Measurements from ENCODE around the gene SLC22A23. TPM values are rescaled to one million over a fixed set of nuclear protein-coding genes. Genes with fewer than 3 reads are reported as not detected.

The SLC22A23 gene
- total RNA-seq, 2 donors from 2014 or later = 85.7 to 89.5 TPM

GRCh38 chr6:3220366-3220765, 236.5 kb downstream of the SLC22A23 start:
- no peak for DNase-seq
- no peak for TF ChIP-seq CTCF (IDR thresholded peaks at IDR 0.05)
- H3K9me3 ChIP-seq = no peaks in the 10 kb centered on the region
- H3K36me3 ChIP-seq = no peaks in the 10 kb centered on the region
- H3K27me3 ChIP-seq = peaks cover 5% of the 10 kb centered on the region
- no peaks in the 10 kb centered on the region for H3K4me1 ChIP-seq
- H3K27ac ChIP-seq = no peak overlapping the region
- H3K9ac ChIP-seq (ENCODE audit: low read depth in 2 of 2, low read length in 2 of 2) = no peak overlapping the region
- intact Hi-C loops (cut with DNase I) = no loop called here
- no peak overlapping the region for H3K4me3 ChIP-seq

Other genes starting within 250 kb of the SLC22A23 start
- gene TUBB2B, start 229.4 kb downstream of the SLC22A23 start, total RNA-seq = 1 to 10 TPM; 2.3 to 5.8 TPM
- 10 to 100 TPM; 10.0 to 21.6 TPM for gene PSMG4, start 198.1 kb downstream of the SLC22A23 start, total RNA-seq

All from colonic mucosa (tissue), 4 donors.